ENCODE measurements around the gene ROCK2. TPM values are rescaled to one million over a fixed set of nuclear protein-coding genes. Genes with fewer than 3 reads are reported as not detected.

ROCK2 gene
- total and polyA plus RNA-seq, 2 of the 8 experiments (the other 6 are each of a cell fraction or from before 2014, with no cell fraction given): 2.7 to 29.0 TPM

DNA sequence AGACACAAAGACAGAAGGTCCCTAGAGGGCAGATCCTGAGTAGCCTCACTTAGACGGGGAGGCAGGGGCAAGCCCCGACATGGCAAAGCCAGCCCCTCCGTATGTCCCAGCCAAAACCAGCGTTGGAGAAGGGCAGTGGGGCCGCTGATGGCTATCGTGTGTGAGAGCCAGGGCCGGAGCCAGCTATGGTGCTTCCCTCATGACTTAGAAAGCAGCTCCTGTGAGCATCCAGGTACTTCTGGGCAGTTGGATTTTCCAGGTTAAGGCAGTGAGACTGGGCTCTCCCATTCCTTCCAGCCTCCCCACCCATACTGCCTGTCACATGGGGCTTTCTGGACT lies 31.2 kb upstream of the ROCK2 start (continued):
- TF ChIP-seq, protein P1, sequence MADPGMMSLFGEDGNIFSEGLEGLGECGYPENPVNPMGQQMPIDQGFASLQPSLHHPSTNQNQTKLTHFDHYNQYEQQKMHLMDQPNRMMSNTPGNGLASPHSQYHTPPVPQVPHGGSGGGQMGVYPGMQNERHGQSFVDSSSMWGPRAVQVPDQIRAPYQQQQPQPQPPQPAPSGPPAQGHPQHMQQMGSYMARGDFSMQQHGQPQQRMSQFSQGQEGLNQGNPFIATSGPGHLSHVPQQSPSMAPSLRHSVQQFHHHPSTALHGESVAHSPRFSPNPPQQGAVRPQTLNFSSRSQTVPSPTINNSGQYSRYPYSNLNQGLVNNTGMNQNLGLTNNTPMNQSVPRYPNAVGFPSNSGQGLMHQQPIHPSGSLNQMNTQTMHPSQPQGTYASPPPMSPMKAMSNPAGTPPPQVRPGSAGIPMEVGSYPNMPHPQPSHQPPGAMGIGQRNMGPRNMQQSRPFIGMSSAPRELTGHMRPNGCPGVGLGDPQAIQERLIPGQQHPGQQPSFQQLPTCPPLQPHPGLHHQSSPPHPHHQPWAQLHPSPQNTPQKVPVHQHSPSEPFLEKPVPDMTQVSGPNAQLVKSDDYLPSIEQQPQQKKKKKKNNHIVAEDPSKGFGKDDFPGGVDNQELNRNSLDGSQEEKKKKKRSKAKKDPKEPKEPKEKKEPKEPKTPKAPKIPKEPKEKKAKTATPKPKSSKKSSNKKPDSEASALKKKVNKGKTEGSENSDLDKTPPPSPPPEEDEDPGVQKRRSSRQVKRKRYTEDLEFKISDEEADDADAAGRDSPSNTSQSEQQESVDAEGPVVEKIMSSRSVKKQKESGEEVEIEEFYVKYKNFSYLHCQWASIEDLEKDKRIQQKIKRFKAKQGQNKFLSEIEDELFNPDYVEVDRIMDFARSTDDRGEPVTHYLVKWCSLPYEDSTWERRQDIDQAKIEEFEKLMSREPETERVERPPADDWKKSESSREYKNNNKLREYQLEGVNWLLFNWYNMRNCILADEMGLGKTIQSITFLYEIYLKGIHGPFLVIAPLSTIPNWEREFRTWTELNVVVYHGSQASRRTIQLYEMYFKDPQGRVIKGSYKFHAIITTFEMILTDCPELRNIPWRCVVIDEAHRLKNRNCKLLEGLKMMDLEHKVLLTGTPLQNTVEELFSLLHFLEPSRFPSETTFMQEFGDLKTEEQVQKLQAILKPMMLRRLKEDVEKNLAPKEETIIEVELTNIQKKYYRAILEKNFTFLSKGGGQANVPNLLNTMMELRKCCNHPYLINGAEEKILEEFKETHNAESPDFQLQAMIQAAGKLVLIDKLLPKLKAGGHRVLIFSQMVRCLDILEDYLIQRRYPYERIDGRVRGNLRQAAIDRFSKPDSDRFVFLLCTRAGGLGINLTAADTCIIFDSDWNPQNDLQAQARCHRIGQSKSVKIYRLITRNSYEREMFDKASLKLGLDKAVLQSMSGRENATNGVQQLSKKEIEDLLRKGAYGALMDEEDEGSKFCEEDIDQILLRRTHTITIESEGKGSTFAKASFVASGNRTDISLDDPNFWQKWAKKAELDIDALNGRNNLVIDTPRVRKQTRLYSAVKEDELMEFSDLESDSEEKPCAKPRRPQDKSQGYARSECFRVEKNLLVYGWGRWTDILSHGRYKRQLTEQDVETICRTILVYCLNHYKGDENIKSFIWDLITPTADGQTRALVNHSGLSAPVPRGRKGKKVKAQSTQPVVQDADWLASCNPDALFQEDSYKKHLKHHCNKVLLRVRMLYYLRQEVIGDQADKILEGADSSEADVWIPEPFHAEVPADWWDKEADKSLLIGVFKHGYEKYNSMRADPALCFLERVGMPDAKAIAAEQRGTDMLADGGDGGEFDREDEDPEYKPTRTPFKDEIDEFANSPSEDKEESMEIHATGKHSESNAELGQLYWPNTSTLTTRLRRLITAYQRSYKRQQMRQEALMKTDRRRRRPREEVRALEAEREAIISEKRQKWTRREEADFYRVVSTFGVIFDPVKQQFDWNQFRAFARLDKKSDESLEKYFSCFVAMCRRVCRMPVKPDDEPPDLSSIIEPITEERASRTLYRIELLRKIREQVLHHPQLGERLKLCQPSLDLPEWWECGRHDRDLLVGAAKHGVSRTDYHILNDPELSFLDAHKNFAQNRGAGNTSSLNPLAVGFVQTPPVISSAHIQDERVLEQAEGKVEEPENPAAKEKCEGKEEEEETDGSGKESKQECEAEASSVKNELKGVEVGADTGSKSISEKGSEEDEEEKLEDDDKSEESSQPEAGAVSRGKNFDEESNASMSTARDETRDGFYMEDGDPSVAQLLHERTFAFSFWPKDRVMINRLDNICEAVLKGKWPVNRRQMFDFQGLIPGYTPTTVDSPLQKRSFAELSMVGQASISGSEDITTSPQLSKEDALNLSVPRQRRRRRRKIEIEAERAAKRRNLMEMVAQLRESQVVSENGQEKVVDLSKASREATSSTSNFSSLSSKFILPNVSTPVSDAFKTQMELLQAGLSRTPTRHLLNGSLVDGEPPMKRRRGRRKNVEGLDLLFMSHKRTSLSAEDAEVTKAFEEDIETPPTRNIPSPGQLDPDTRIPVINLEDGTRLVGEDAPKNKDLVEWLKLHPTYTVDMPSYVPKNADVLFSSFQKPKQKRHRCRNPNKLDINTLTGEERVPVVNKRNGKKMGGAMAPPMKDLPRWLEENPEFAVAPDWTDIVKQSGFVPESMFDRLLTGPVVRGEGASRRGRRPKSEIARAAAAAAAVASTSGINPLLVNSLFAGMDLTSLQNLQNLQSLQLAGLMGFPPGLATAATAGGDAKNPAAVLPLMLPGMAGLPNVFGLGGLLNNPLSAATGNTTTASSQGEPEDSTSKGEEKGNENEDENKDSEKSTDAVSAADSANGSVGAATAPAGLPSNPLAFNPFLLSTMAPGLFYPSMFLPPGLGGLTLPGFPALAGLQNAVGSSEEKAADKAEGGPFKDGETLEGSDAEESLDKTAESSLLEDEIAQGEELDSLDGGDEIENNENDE (IDR thresholded peaks at IDR 0.05; ENCODE audit: insufficient replicate concordance, low read length): no peak
- TF ChIP-seq BRCA1 (IDR thresholded peaks at IDR 0.05; ENCODE audit: low read depth, low read length) (no peak), POLR2AphosphoS5 (IDR thresholded peaks at IDR 0.05; ENCODE audit: low read depth, low read length) (no peak), JUN (IDR thresholded peaks at IDR 0.05; ENCODE audit: low read depth, low read length) (no peak), SUZ12 (IDR thresholded peaks at IDR 0.05; ENCODE audit: low read length) (no peak), SP2 (IDR thresholded peaks at IDR 0.05; ENCODE audit: low read length) (no peak), CEBPB (IDR thresholded peaks at IDR 0.05; ENCODE audit: low read depth, low read length) (no peak), EP300 (IDR thresholded peaks at IDR 0.05; ENCODE audit: borderline replicate concordance in 1 of 2, low read depth in 2 of 2, low read length in 2 of 2) (no peak), CTBP2 (IDR thresholded peaks at IDR 0.05; ENCODE audit: borderline replicate concordance, insufficient read depth, insufficient read length, low read length) (no peak), EGR1 (IDR thresholded peaks at IDR 0.05; ENCODE audit: borderline replicate concordance, low read depth, low read length) (no peak), CHD2 (IDR thresholded peaks at IDR 0.05; ENCODE audit: low read length) (no peak)
- TF ChIP-seq, protein P2, sequence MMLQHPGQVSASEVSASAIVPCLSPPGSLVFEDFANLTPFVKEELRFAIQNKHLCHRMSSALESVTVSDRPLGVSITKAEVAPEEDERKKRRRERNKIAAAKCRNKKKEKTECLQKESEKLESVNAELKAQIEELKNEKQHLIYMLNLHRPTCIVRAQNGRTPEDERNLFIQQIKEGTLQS (IDR thresholded peaks at IDR 0.05; ENCODE audit: insufficient read depth, low read depth, low read length): no peak

Data from H1 (cell line).